Measurements from ENCODE around the gene ARHGAP18.

The ARHGAP18 gene

GRCh38 chr6:129544892-129545612 lies 164.9 kb downstream of the ARHGAP18 start:
- Histone ChIP-seq H3K4me3 (ENCODE audit: low read length) (no peak overlapping the region), H3K27me3 (ENCODE audit: control insufficient read depth, insufficient read depth, low read length) (no peaks in the 10 kb centered on the region), H3K4me1 (ENCODE audit: control insufficient read depth, insufficient read depth, low read length) (no peaks in the 10 kb centered on the region), H3K9ac (ENCODE audit: low read length) (no peak overlapping the region), H3K36me3 (ENCODE audit: control insufficient read depth, insufficient read depth, low read length) (no peaks in the 10 kb centered on the region), H3K9me3 (ENCODE audit: control insufficient read depth, low read length) (no peaks in the 10 kb centered on the region)

GRCh38 chr6:129543981-129544380 lies 166.0 kb downstream of the ARHGAP18 start:
- no peak overlapping the region for H3K9ac ChIP-seq (ENCODE audit: low read length)
- no peaks in the 10 kb centered on the region for H3K9me3 ChIP-seq (ENCODE audit: control insufficient read depth, low read length)
- no peak overlapping the region for H3K4me3 ChIP-seq (ENCODE audit: low read length)
- H3K36me3 ChIP-seq (ENCODE audit: control insufficient read depth, insufficient read depth, low read length), result no peaks in the 10 kb centered on the region
- no peaks in the 10 kb centered on the region for H3K4me1 ChIP-seq (ENCODE audit: control insufficient read depth, insufficient read depth, low read length)
- no peaks in the 10 kb centered on the region for H3K27me3 ChIP-seq (ENCODE audit: control insufficient read depth, insufficient read depth, low read length)

- H3K4me1 ChIP-seq (ENCODE audit: control insufficient read depth, insufficient read depth, low read length), result no peaks in the 10 kb centered on the region
- H3K27me3 ChIP-seq (ENCODE audit: control insufficient read depth, insufficient read depth, low read length), result no peaks in the 10 kb centered on the region
- no peaks in the 10 kb centered on the region for H3K9me3 ChIP-seq (ENCODE audit: control insufficient read depth, low read length)
- H3K4me3 ChIP-seq (ENCODE audit: low read length), result no peak overlapping the region
- H3K9ac ChIP-seq (ENCODE audit: low read length), result no peak overlapping the region
- H3K36me3 ChIP-seq (ENCODE audit: control insufficient read depth, insufficient read depth, low read length), result no peaks in the 10 kb centered on the region
These were observed 167.3 kb downstream of the ARHGAP18 start for GRCh38 chr6:129542705-129543104.

GRCh38 chr6:129539032-129539431 lies 170.9 kb downstream of the ARHGAP18 start:
- H3K36me3 ChIP-seq (ENCODE audit: control insufficient read depth, insufficient read depth, low read length), result no peaks in the 10 kb centered on the region
- H3K27me3 ChIP-seq (ENCODE audit: control insufficient read depth, insufficient read depth, low read length), result no peaks in the 10 kb centered on the region
- H3K4me3 ChIP-seq (ENCODE audit: low read length), result no peak overlapping the region
- no peaks in the 10 kb centered on the region for H3K9me3 ChIP-seq (ENCODE audit: control insufficient read depth, low read length)
- H3K4me1 ChIP-seq (ENCODE audit: control insufficient read depth, insufficient read depth, low read length), result no peaks in the 10 kb centered on the region
- no peak overlapping the region for H3K9ac ChIP-seq (ENCODE audit: low read length)

GRCh38 chr6:129536271-129536670 lies 173.7 kb downstream of the ARHGAP18 start:
- Histone ChIP-seq H3K36me3 (ENCODE audit: control insufficient read depth, insufficient read depth, low read length) (no peaks in the 10 kb centered on the region), H3K4me1 (ENCODE audit: control insufficient read depth, insufficient read depth, low read length) (no peaks in the 10 kb centered on the region), H3K4me3 (ENCODE audit: low read length) (no peak overlapping the region), H3K9ac (ENCODE audit: low read length) (no peak overlapping the region), H3K27me3 (ENCODE audit: control insufficient read depth, insufficient read depth, low read length) (no peaks in the 10 kb centered on the region), H3K9me3 (ENCODE audit: control insufficient read depth, low read length) (no peaks in the 10 kb centered on the region)

DNA sequence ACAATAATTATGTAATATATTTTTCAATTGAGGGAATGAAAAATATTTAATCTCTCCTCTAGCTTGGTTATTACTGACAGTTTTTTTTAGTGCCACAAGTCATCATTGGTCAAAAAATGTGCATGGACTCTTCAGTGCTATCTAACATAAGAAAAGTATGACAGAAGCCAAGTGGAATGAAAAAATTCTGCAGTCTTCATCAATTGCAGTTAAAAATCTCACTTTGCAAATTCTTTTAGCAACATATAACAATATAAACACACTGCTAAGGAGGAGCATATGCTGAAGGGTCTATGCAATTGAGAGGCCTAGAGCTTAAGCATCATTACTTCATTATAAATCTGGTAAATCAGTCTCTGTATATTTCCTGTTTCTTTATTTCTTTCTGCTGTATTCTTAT lies 175.1 kb downstream of the ARHGAP18 start:
- H3K9me3 ChIP-seq (ENCODE audit: control insufficient read depth, low read length), result no peaks in the 10 kb centered on the region
- H3K4me1 ChIP-seq (ENCODE audit: control insufficient read depth, insufficient read depth, low read length), result no peaks in the 10 kb centered on the region
- no peak overlapping the region for H3K9ac ChIP-seq (ENCODE audit: low read length)
- H3K27me3 ChIP-seq (ENCODE audit: control insufficient read depth, insufficient read depth, low read length), result no peaks in the 10 kb centered on the region
- no peak overlapping the region for H3K4me3 ChIP-seq (ENCODE audit: low read length)
- H3K36me3 ChIP-seq (ENCODE audit: control insufficient read depth, insufficient read depth, low read length), result no peaks in the 10 kb centered on the region

All from mucosa of stomach (tissue), 1 donor.